ENCODE results near the gene UCKL1.

GRCh38 chr20:63929071-63929470 is 27.1 kb downstream of the UCKL1 start:
- TF ChIP-seq, protein P1, sequence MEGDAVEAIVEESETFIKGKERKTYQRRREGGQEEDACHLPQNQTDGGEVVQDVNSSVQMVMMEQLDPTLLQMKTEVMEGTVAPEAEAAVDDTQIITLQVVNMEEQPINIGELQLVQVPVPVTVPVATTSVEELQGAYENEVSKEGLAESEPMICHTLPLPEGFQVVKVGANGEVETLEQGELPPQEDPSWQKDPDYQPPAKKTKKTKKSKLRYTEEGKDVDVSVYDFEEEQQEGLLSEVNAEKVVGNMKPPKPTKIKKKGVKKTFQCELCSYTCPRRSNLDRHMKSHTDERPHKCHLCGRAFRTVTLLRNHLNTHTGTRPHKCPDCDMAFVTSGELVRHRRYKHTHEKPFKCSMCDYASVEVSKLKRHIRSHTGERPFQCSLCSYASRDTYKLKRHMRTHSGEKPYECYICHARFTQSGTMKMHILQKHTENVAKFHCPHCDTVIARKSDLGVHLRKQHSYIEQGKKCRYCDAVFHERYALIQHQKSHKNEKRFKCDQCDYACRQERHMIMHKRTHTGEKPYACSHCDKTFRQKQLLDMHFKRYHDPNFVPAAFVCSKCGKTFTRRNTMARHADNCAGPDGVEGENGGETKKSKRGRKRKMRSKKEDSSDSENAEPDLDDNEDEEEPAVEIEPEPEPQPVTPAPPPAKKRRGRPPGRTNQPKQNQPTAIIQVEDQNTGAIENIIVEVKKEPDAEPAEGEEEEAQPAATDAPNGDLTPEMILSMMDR (IDR thresholded peaks at IDR 0.05; ENCODE audit: insufficient read depth, low read length, poor library complexity, severe bottlenecking): no peak
- no peak for TF ChIP-seq EZH2phosphoT487 (conservative IDR thresholded peaks at IDR 0.05; ENCODE audit: low read length)
